ENCODE data around the gene ASMTL. TPM values are rescaled to one million over a fixed set of nuclear protein-coding genes. Genes with fewer than 3 reads are reported as not detected.

The ASMTL gene
- total and polyA plus RNA-seq, 2 experiments from 2014 or later: 53.7 to 61.2 TPM

GRCh38 chrX:1358793-1359476 is 93.8 kb downstream of the ASMTL start:
- ATAC-seq: peak; percentile 20; the same call in 2 of the 3 replicates
- DNase-seq (ENCODE audit: low spot score): no peak
- Histone ChIP-seq H3K36me3 (ENCODE audit: insufficient read depth) (0 out of 2 replicates have a peak, but pooled peaks cover 10% of the 10 kb centered on the region), H4K20me1 (replicated peaks; ENCODE audit: insufficient read depth) (no peaks in the 10 kb centered on the region), H3K4me1 (ENCODE audit: insufficient read depth) (peaks cover 8% of the 10 kb centered on the region), H3K4me2 (no peak overlapping the region), H3K79me2 (replicated peaks; ENCODE audit: insufficient read depth) (no peaks in the 10 kb centered on the region), H3K27me3 (ENCODE audit: insufficient read depth) (no peaks in the 10 kb centered on the region), H3K4me3 (no peak overlapping the region), H3K9me2 (ENCODE audit: insufficient read depth) (no peaks in the 10 kb centered on the region), H3K27ac (ENCODE audit: low read depth) (no peak overlapping the region), H3F3A (replicated peaks; ENCODE audit: low read depth) (peaks cover 4% of the 10 kb centered on the region; the same call in 1 of the 2 replicates), H2AFZ (no peak overlapping the region)
- TF ChIP-seq, protein P1, sequence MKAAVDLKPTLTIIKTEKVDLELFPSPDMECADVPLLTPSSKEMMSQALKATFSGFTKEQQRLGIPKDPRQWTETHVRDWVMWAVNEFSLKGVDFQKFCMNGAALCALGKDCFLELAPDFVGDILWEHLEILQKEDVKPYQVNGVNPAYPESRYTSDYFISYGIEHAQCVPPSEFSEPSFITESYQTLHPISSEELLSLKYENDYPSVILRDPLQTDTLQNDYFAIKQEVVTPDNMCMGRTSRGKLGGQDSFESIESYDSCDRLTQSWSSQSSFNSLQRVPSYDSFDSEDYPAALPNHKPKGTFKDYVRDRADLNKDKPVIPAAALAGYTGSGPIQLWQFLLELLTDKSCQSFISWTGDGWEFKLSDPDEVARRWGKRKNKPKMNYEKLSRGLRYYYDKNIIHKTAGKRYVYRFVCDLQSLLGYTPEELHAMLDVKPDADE (IDR thresholded peaks at IDR 0.05): no peak
- no peak for TF ChIP-seq CREB1 (CRISPR knock-in tag; IDR thresholded peaks at IDR 0.05; ENCODE audit: low read depth)
- TF ChIP-seq ZNF462 (CRISPR knock-in tag; IDR thresholded peaks at IDR 0.05): no peak
- no peak for TF ChIP-seq NANOG (IDR thresholded peaks at IDR 0.05; ENCODE audit: borderline replicate concordance)
- no peak for TF ChIP-seq JUNB (IDR thresholded peaks at IDR 0.05; ENCODE audit: unreplicated experiment)
- TF ChIP-seq ZNF331 (CRISPR knock-in tag; IDR thresholded peaks at IDR 0.05; ENCODE audit: low read depth): no peak
- TF ChIP-seq STAT1 (IDR thresholded peaks at IDR 0.05; ENCODE audit: unreplicated experiment): no peak
- TF ChIP-seq EZH2phosphoT487 (IDR thresholded peaks at IDR 0.05; ENCODE audit: unreplicated experiment): no peak
- no peak for TF ChIP-seq EZH2 (IDR thresholded peaks at IDR 0.05; ENCODE audit: low read depth, unreplicated experiment)
- TF ChIP-seq ZNF114 (CRISPR knock-in tag; IDR thresholded peaks at IDR 0.05): no peak
- no peak for TF ChIP-seq POLR2AphosphoS5 (IDR thresholded peaks at IDR 0.05; ENCODE audit: low read depth)
- TF ChIP-seq, protein P2, sequence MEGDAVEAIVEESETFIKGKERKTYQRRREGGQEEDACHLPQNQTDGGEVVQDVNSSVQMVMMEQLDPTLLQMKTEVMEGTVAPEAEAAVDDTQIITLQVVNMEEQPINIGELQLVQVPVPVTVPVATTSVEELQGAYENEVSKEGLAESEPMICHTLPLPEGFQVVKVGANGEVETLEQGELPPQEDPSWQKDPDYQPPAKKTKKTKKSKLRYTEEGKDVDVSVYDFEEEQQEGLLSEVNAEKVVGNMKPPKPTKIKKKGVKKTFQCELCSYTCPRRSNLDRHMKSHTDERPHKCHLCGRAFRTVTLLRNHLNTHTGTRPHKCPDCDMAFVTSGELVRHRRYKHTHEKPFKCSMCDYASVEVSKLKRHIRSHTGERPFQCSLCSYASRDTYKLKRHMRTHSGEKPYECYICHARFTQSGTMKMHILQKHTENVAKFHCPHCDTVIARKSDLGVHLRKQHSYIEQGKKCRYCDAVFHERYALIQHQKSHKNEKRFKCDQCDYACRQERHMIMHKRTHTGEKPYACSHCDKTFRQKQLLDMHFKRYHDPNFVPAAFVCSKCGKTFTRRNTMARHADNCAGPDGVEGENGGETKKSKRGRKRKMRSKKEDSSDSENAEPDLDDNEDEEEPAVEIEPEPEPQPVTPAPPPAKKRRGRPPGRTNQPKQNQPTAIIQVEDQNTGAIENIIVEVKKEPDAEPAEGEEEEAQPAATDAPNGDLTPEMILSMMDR (conservative IDR thresholded peaks at IDR 0.05; ENCODE audit: low read depth in 2 of 2): no peak
- TF ChIP-seq, protein P3, sequence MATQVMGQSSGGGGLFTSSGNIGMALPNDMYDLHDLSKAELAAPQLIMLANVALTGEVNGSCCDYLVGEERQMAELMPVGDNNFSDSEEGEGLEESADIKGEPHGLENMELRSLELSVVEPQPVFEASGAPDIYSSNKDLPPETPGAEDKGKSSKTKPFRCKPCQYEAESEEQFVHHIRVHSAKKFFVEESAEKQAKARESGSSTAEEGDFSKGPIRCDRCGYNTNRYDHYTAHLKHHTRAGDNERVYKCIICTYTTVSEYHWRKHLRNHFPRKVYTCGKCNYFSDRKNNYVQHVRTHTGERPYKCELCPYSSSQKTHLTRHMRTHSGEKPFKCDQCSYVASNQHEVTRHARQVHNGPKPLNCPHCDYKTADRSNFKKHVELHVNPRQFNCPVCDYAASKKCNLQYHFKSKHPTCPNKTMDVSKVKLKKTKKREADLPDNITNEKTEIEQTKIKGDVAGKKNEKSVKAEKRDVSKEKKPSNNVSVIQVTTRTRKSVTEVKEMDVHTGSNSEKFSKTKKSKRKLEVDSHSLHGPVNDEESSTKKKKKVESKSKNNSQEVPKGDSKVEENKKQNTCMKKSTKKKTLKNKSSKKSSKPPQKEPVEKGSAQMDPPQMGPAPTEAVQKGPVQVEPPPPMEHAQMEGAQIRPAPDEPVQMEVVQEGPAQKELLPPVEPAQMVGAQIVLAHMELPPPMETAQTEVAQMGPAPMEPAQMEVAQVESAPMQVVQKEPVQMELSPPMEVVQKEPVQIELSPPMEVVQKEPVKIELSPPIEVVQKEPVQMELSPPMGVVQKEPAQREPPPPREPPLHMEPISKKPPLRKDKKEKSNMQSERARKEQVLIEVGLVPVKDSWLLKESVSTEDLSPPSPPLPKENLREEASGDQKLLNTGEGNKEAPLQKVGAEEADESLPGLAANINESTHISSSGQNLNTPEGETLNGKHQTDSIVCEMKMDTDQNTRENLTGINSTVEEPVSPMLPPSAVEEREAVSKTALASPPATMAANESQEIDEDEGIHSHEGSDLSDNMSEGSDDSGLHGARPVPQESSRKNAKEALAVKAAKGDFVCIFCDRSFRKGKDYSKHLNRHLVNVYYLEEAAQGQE (IDR thresholded peaks at IDR 0.05; ENCODE audit: unreplicated experiment): no peak
- peaks cover 59% of the 10 kb centered on the region for H3K36me3 Mint-ChIP-seq (ENCODE audit: low read depth)
- H3K9me3 Mint-ChIP-seq: peaks cover 46% of the 10 kb centered on the region
- H3K27me3 Mint-ChIP-seq (ENCODE audit: insufficient read depth, low read depth, poor library complexity): peaks cover 9% of the 10 kb centered on the region
- H3K27ac Mint-ChIP-seq: no peak overlapping the region
- H3K4me1 Mint-ChIP-seq: peaks cover 9% of the 10 kb centered on the region; the same call in 2 of the 3 replicates
- H3K4me3 Mint-ChIP-seq: no peak overlapping the region

All from GM23338 (cell line).